Jurkat, Clone E6-1 (cell line): ENCODE measurements around the gene NFKBIA.

ENCODE experiments used
- DNase-seq: peaks from one replicate; pipeline ENCODE4 v3.0.0-alpha.2; 2011; ENCODE audit warnings: low read depth, low spot score
- H3K4me3 ChIP-seq: 2 replicates; pipeline ENCODE4 v1.5.1; 2011; ENCODE audit warnings: mild to moderate bottlenecking, low read length, control low read depth, moderate library complexity

Gene NFKBIA

DNA sequence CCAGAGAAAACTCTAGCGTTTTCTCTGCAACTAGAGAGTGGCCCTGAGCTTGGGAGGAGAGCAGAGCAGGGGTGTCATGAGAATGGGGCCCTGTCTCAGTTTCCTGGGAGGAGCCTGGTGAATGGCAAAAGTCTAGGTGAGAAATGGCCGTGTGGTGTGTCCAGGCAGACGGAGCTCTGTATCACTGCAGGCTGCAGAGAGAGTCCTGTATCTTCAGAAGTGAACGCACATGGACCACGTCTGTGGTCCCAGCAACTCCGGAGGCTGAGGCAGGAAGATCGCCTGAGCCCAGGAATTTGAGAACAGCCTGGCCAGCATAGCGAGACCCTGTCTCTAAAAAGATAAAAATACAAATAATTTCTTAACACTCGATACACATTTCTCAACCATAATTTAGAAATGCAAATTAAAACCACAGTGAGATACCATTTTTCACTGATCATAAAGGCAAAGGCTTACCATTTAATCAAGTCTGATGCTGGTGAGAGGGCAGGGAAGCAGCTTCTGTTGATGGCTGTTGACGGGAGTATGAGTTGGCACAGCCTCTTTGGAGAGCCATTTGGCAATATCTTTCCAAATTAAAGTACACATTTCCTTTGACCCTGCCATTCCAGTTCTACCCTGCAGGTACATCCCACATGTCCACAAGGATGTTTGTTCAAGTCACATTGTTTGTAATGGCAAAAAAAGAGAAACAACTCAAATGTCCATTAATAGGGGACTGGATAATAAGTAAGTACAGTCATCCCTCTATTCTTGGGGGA, 51.0 kb downstream of the NFKBIA start:
- DNase-seq, result no peak
- no peak overlapping the region for H3K4me3 ChIP-seq

DNA sequence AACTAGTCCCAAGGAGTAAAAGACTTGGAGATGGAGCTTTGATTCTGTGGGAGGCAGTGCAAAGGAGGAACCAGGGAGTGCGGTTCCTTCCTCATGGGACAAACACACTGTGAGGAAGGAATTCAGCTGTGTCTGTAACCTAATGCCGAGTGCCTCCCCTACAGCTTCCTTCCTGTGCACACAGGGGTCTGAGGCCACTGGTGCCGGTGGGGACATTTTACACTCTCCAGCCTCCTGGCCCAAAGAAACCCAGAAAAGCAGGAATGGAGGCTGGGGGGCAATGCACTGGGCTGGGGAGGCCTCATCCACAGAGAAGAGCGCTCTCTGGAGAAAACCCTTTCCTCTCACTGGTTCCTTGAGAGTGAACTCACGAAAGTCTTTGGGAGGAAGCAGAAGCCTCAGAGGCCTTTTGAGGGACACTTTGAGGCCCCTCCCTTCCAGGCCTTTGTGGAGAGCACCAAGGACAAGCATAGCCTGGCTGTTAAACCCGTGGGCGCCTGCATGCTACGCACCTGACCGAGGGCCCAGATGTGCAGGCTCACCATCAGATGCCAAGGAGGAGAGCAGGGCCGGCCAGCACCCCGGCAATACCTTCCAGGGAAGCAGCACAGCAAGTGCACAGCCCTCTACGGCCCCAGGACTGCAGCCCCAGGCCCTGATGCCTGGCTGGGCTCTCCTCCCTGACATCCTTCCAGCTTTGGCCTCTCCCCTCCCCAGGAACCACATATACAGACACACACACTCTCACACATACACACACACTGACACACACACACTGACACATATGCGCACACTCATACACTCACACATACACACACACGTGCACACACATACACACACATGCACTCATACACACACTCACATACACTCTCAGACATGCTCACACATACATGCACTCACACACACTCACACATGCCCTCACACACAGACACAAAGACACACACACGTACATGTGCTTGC, 52.0 kb downstream of the NFKBIA start:
- H3K4me3 ChIP-seq, result no peak overlapping the region
- no peak for DNase-seq

DNA sequence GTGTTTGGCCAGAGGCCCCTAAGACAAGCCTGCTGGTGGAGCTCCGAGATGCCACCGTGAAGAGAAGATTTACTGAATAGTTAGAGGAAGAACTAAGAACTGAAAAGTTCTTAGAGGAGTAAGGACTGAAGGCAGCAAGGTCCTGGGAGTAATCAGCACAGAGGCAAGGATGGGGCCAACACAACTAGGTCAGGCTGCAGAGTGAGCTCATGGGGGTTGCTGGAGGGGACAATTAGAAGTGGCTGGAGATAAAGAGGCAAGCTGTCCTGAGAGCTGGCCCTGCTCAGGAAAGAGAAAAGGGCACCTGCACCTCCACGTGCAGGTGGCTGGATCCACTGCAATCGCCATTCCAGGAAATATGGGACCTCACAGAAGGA, 52.7 kb downstream of the NFKBIA start:
- DNase-seq, result no peak
- no peak overlapping the region for H3K4me3 ChIP-seq
